ENCODE results near the gene CSGALNACT2.

- TF ChIP-seq POLR2AphosphoS5 (IDR thresholded peaks at IDR 0.05) (no peak), CTCF (IDR thresholded peaks at IDR 0.05) (no peak)
Observed at GRCh38 chr10:43234471-43235041, 96.3 kb downstream of the CSGALNACT2 start.
